LNCaP clone FGC (cell line): Measurements from ENCODE around the gene HUNK.
A peak's percentile ranks its signal among the peaks of the same experiment; 100 is the strongest.

Experiments used
- DNase-seq: peaks from one replicate; pipeline ENCODE4 v3.0.0-alpha.2; 2011; ENCODE audit warnings: low read depth
- H3K4me3 ChIP-seq: 2 replicates; pipeline ENCODE4 v1.5.1; 2011; ENCODE audit warnings: mild to moderate bottlenecking, low read depth, low read length, control low read depth
- CTCF ChIP-seq: IDR thresholded peaks from 2 replicates; pipeline ENCODE4 v1.5.1; 2012; ENCODE audit warnings: mild to moderate bottlenecking; ENCODE audit not compliant: control insufficient read depth, insufficient read depth; ENCODE audit errors: extremely low read depth

The HUNK gene

GRCh38 chr21:32004291-32004690, 131.5 kb downstream of the HUNK start:
- no peak for DNase-seq
- TF ChIP-seq CTCF = no peak
- H3K4me3 ChIP-seq = no peak overlapping the region

- DNase-seq = no peak
- no peak for TF ChIP-seq CTCF
- H3K4me3 ChIP-seq = no peak overlapping the region
Measured at GRCh38 chr21:32007456-32007855, 134.6 kb downstream of the HUNK start.

GRCh38 chr21:32008714-32009113, 135.9 kb downstream of the HUNK start:
- no peak for DNase-seq
- TF ChIP-seq CTCF = no peak
- no peak overlapping the region for H3K4me3 ChIP-seq

GRCh38 chr21:32009263-32009662, 136.4 kb downstream of the HUNK start:
- no peak overlapping the region for H3K4me3 ChIP-seq
- TF ChIP-seq CTCF = no peak
- DNase-seq = peak; percentile 6

- DNase-seq = no peak
- TF ChIP-seq CTCF = no peak
- H3K4me3 ChIP-seq = no peak overlapping the region
Measured at GRCh38 chr21:32015461-32016139, 142.8 kb downstream of the HUNK start.

GRCh38 chr21:32018381-32018780, 145.6 kb downstream of the HUNK start:
- TF ChIP-seq CTCF = no peak
- no peak overlapping the region for H3K4me3 ChIP-seq
- no peak for DNase-seq

- no peak for DNase-seq
- H3K4me3 ChIP-seq = no peak overlapping the region
- TF ChIP-seq CTCF = no peak
Measured at GRCh38 chr21:32020564-32020963, 147.7 kb downstream of the HUNK start.
